Measurements from ENCODE around the gene XRCC2. TPM values are rescaled to one million over a fixed set of nuclear protein-coding genes. Genes with fewer than 3 reads are reported as not detected.

Gene XRCC2
- total RNA-seq, 1 experiment from 2014 or later = 2.7 TPM

DNA sequence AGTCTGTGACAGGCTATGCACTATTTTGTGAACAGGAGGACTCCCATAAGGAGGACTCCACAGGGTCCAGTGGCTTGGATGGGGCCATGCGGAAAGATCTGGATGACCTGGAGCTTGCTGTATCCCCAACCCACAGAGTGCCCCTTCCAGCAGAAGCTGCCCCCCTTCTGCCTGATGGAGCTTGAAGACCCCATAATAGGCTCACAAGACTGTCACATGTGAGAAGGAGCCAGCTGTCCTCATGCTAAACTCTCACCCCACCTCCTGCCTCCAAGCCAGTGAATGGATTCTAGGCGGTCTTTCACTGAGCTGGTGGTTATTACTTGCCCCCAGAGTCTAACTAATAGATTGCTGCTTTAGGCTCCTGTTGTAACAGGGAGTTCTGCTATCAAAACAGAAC lies 79.1 kb downstream of the XRCC2 start:
- no peaks in the 10 kb centered on the region for H3K36me3 ChIP-seq
- H3K9me3 ChIP-seq = no peaks in the 10 kb centered on the region
- no peaks in the 10 kb centered on the region for H3K27me3 ChIP-seq
- H3K4me3 ChIP-seq = no peak overlapping the region
- DNase-seq = no peak

Other genes with a start within 250 kb of the XRCC2 start
- 2.5 and 8.7 TPM in 2 replicates for gene KMT2C, start 240.1 kb downstream of the XRCC2 start, total RNA-seq (2014; rRNA removed; shearing (Covaris generic); ENCODE audit: low replicate concordance)
- 6.1 and 9.5 TPM in 2 replicates for gene ACTR3B, start 83.6 kb upstream of the XRCC2 start, total RNA-seq (2014; rRNA removed; shearing (Covaris generic); ENCODE audit: low replicate concordance)